Fibroblast of lung (primary cell): ENCODE measurements around the gene IRF7.

Source experiments
- EZH2 ChIP-seq: IDR thresholded peaks from 2 replicates; pipeline ENCODE4 v1.5.1; 2012; ENCODE audit warnings: low read length, control low read depth, mild to moderate bottlenecking; ENCODE audit errors: missing control alignments
- TF ChIP-seq, protein P1 (sequence below), 2 donors: IDR thresholded peaks in 1 of 2; conservative IDR thresholded peaks in 1 of 2; 1 replicate in 1 of 2; 2 replicates in 1 of 2; pipeline ENCODE4 v1.5.1; 2011 to 2012; ENCODE audit warnings: low read length in 2 of 2, control low read depth in 1 of 2, inconsistent platforms in 1 of 2, low read depth in 1 of 2, mild to moderate bottlenecking in 1 of 2

GRCh38 chr11:597166-597725 lies 18.5 kb downstream of the IRF7 start:
- TF ChIP-seq EZH2, result no peak
- TF ChIP-seq, protein P1, sequence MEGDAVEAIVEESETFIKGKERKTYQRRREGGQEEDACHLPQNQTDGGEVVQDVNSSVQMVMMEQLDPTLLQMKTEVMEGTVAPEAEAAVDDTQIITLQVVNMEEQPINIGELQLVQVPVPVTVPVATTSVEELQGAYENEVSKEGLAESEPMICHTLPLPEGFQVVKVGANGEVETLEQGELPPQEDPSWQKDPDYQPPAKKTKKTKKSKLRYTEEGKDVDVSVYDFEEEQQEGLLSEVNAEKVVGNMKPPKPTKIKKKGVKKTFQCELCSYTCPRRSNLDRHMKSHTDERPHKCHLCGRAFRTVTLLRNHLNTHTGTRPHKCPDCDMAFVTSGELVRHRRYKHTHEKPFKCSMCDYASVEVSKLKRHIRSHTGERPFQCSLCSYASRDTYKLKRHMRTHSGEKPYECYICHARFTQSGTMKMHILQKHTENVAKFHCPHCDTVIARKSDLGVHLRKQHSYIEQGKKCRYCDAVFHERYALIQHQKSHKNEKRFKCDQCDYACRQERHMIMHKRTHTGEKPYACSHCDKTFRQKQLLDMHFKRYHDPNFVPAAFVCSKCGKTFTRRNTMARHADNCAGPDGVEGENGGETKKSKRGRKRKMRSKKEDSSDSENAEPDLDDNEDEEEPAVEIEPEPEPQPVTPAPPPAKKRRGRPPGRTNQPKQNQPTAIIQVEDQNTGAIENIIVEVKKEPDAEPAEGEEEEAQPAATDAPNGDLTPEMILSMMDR (conservative IDR thresholded peaks at IDR 0.05 in 1 of 2, IDR thresholded peaks at IDR 0.05 in 1 of 2; ENCODE audit: low read depth in 1 of 2, low read length in 2 of 2), result no peak
